ENCODE measurements around the gene AUP1.

GRCh38 chr2:74511104-74511989, 18.2 kb downstream of the AUP1 start:
- TF ChIP-seq TAF1 (IDR thresholded peaks at IDR 0.05; ENCODE audit: borderline replicate concordance, insufficient read depth, low read length) (no peak), REST (IDR thresholded peaks at IDR 0.05; ENCODE audit: insufficient read depth in 1 of 2, low read depth in 2 of 2, low read length in 2 of 2) (no peak)
